ENCODE measurements around the gene BABAM1. TPM values are rescaled to one million over a fixed set of nuclear protein-coding genes. Genes with fewer than 3 reads are reported as not detected.

The BABAM1 gene
- total RNA-seq, 4 donors from 2014 or later = 58.1 to 240 (median 97.2) TPM

DNA sequence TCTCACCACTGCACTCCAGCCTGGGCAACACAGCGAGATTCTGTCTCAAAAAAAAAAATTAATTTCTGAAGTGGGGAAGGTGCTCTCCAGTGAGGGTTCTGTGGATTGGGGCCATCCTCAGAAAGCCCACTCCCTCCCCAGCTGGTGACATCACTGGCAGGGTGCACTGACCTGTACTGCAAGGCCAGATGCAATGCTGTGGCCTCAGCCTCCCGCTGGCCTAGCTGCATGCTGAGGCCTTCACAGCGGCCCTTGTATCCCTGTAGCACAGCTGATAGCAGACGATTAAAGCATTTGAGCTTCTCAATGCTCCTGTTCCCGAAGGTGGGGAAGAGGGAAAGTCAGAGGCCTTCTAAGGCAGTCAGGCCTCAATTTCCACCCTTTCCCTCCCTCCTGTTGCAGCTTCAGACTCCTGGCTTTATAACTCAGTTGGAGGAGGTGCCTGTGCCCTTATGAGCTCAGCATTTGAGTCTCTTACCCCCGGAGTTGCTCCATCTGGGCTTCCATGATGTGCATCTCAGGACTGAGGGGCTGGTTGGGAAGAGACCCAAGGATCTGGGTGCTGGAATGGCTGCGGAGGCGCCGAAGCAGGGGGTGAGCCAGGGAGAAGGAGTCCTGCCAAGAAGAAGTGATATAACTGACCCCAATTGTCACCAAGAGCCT, 8.0 kb upstream of the BABAM1 start:
- no peak for DNase-seq
- intact Hi-C loops (cut with DNase I; ENCODE audit: low total_unique reads) = no loop called here
- TF ChIP-seq POLR2A (IDR thresholded peaks at IDR 0.05) = no peak
- TF ChIP-seq, protein P1, sequence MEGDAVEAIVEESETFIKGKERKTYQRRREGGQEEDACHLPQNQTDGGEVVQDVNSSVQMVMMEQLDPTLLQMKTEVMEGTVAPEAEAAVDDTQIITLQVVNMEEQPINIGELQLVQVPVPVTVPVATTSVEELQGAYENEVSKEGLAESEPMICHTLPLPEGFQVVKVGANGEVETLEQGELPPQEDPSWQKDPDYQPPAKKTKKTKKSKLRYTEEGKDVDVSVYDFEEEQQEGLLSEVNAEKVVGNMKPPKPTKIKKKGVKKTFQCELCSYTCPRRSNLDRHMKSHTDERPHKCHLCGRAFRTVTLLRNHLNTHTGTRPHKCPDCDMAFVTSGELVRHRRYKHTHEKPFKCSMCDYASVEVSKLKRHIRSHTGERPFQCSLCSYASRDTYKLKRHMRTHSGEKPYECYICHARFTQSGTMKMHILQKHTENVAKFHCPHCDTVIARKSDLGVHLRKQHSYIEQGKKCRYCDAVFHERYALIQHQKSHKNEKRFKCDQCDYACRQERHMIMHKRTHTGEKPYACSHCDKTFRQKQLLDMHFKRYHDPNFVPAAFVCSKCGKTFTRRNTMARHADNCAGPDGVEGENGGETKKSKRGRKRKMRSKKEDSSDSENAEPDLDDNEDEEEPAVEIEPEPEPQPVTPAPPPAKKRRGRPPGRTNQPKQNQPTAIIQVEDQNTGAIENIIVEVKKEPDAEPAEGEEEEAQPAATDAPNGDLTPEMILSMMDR (IDR thresholded peaks at IDR 0.05) = no peak

DNA sequence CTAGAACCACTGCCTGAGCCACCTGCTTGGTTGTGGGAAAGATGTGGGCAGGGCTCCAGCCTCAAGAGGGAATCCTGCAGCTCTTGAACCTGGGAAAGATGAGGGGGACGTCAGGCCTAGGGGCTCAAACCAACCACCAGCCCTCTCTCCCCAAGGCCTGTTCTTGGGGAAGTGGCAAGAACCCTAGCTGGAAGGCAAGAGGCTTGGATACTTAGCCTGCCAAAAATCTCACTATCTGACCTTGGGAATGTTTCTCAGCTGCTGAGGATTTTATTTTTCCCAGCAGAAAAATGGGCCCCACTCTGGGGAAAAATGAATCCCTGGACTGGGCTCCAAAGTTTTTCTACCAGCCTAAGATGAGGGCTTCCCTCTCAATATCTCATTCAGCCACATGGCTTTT, 7.3 kb upstream of the BABAM1 start:
- DNase-seq = no peak
- TF ChIP-seq POLR2A (IDR thresholded peaks at IDR 0.05) = no peak
- TF ChIP-seq, protein P1 (IDR thresholded peaks at IDR 0.05) = no peak
- H3K9me3 ChIP-seq = no peaks in the 10 kb centered on the region
- no peak overlapping the region for H3K4me3 ChIP-seq
- no peaks in the 10 kb centered on the region for H3K36me3 ChIP-seq
- H3K27me3 ChIP-seq = no peaks in the 10 kb centered on the region
- intact Hi-C loops (cut with DNase I; ENCODE audit: low total_unique reads) = no loop called here
- H3K4me1 ChIP-seq = no peaks in the 10 kb centered on the region
- H3K27ac ChIP-seq = no peak overlapping the region

More for the DNA sequence above, 8.0 kb upstream of the BABAM1 start:
- no peaks in the 10 kb centered on the region for H3K27me3 ChIP-seq
- H3K36me3 ChIP-seq = no peaks in the 10 kb centered on the region
- H3K9me3 ChIP-seq = no peaks in the 10 kb centered on the region
- no peak overlapping the region for H3K4me3 ChIP-seq
- no peaks in the 10 kb centered on the region for H3K4me1 ChIP-seq
- no peak overlapping the region for H3K27ac ChIP-seq

DNA sequence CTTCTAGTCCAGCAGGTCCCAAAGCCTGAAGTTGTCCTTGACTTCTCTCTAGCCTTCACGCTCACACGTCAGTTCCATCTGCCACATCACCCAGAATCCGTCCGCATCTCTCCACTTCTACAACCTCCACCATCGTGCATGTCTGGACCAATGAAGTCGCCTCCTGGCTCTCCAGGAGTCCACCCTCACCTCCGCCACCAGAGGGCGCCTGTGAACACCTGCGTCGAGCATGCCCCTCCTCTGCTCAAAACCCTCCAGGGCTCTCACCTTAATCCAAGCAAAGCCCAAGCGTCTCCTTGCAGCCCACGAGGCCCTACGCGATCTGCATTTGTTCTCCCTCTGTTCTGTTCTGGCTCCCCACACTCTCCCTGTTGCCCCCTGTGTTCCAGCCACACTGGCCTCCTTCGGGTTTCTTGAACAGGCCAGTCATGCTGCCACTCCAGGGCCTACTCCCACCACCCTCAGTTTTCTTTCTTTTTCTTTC, 6.4 kb upstream of the BABAM1 start:
- TF ChIP-seq, protein P1 (IDR thresholded peaks at IDR 0.05) = peak; percentile 64 to 86 (median 82)
- no peak for TF ChIP-seq POLR2A (IDR thresholded peaks at IDR 0.05)
- no peaks in the 10 kb centered on the region for H3K4me1 ChIP-seq
- H3K4me3 ChIP-seq = no peak overlapping the region
- no peaks in the 10 kb centered on the region for H3K9me3 ChIP-seq
- H3K27me3 ChIP-seq = no peaks in the 10 kb centered on the region
- DNase-seq = peak; percentile 66 to 76
- H3K36me3 ChIP-seq = no peaks in the 10 kb centered on the region
- intact Hi-C loops (cut with DNase I; ENCODE audit: low total_unique reads) = no loop called here
- no peak overlapping the region for H3K27ac ChIP-seq

DNA sequence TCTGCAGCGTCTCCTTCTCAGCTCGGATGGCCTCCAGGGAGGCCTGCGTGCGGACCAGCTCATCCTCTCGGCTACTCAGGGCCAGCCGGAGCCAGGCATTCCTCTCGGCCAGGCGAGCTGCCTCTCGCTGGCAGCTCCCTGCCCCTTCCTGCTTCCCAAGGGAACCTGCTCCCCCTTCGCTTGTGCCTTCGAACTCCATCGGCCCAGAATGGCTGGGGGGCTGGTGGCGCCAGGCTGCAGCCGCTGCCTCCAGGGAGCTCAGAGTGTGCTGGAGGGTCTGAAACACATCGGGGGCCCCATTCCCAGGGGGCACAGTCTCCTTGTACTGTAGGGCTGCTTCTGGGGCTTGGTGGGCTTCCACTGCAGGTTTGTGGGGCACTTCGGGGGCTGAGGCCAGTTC, 4.7 kb upstream of the BABAM1 start:
- Histone ChIP-seq H3K4me1 (no peaks in the 10 kb centered on the region), H3K27me3 (no peaks in the 10 kb centered on the region), H3K27ac (no peak overlapping the region), H3K36me3 (no peaks in the 10 kb centered on the region), H3K4me3 (no peak overlapping the region), H3K9me3 (no peaks in the 10 kb centered on the region)
- DNase-seq = no peak
- intact Hi-C loops (cut with DNase I; ENCODE audit: low total_unique reads) = no loop called here
- no peak for TF ChIP-seq POLR2A (IDR thresholded peaks at IDR 0.05)
- TF ChIP-seq, protein P1 (IDR thresholded peaks at IDR 0.05) = no peak

DNA sequence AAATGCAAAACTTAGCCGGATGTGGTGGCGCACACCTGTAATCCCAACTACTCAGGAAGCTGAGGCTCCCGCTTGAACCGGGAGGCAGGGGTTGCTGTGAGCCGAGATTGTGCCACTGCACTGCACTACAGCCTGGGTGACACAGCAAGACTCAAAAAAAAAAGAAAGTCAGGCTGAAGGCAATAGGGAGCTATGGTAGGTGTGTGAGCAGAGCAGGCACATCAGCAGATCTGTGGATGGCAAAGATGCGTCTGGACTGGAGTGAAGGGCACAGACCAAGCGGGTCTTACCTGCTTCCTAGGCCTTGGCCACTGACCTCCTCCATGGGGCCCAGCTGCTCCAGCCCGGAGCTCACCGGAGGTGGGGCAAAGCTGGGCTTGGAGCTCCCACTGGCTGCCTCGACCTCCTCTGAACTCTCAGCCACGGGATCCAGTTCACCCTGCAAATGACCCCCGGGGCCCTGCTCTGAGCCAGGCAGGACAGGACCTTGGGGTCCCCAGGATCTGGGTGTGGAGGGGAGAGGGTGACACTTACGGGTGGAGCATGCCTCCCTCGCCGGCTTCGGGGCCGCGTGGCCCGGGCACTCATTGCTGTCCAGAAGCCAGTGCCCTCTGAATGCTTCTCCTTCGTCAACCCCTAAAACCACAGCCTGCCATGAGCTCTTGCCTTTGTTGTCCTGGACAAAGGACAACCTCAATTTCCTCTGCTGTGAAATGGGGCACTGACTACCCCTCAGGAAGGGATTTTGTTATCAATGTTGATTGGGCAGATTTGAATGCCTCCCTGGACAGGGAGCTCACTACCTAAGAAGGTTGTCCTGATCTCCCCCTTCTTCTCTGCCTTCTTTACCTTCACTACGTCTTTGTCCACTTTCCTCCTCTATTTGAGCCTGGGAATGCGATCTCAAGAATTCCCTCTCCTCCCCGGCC, 3.3 kb upstream of the BABAM1 start:
- intact Hi-C loops (cut with DNase I; ENCODE audit: low total_unique reads) = no loop called here
- Histone ChIP-seq H3K27ac (peak overlapping the region; percentile 37 to 79), H3K27me3 (no peaks in the 10 kb centered on the region), H3K4me3 (peak overlapping the region; percentile 15 to 21), H3K4me1 (peaks cover 0 to 6% of the 10 kb centered on the region in 2 donors), H3K36me3 (no peaks in the 10 kb centered on the region), H3K9me3 (no peaks in the 10 kb centered on the region)
- TF ChIP-seq, protein P1 (IDR thresholded peaks at IDR 0.05) = no peak
- TF ChIP-seq POLR2A (IDR thresholded peaks at IDR 0.05) = no peak
- DNase-seq = no peak

Measured in uterus (tissue), 4 donors.